Astrocyte of the spinal cord (primary cell): ENCODE measurements around the gene ELK4.

Experiments
- DNase-seq: peaks from one replicate; pipeline ENCODE4 v3.0.0; 2011; ENCODE audit warnings: low read depth, low spot score
- H3K4me3 ChIP-seq: 2 replicates; pipeline ENCODE4 v1.5.1; 2011; ENCODE audit warnings: low read depth, mild to moderate bottlenecking, low read length, moderate library complexity
- CTCF ChIP-seq: IDR thresholded peaks from 2 replicates; pipeline ENCODE4 v1.5.1; 2012; ENCODE audit warnings: low read depth, mild to moderate bottlenecking, low read length, inconsistent platforms
- in situ Hi-C: cut with HindIII; loops from 2 replicates; pipeline ENCODE4 v1.10.0; 2017; ENCODE audit warnings: low sequenced_read_pairs

Gene ELK4

GRCh38 chr1:205584732-205585131, 47.1 kb downstream of the ELK4 start:
- peak; percentile 41 for TF ChIP-seq CTCF
- in situ Hi-C loops = no loop called here
- DNase-seq = no peak
- H3K4me3 ChIP-seq = no peak overlapping the region

- no peak for TF ChIP-seq CTCF
- DNase-seq = no peak
- H3K4me3 ChIP-seq = no peak overlapping the region
- in situ Hi-C loops = no loop called here
These were observed 48.2 kb downstream of the ELK4 start for GRCh38 chr1:205583461-205584130.

DNA sequence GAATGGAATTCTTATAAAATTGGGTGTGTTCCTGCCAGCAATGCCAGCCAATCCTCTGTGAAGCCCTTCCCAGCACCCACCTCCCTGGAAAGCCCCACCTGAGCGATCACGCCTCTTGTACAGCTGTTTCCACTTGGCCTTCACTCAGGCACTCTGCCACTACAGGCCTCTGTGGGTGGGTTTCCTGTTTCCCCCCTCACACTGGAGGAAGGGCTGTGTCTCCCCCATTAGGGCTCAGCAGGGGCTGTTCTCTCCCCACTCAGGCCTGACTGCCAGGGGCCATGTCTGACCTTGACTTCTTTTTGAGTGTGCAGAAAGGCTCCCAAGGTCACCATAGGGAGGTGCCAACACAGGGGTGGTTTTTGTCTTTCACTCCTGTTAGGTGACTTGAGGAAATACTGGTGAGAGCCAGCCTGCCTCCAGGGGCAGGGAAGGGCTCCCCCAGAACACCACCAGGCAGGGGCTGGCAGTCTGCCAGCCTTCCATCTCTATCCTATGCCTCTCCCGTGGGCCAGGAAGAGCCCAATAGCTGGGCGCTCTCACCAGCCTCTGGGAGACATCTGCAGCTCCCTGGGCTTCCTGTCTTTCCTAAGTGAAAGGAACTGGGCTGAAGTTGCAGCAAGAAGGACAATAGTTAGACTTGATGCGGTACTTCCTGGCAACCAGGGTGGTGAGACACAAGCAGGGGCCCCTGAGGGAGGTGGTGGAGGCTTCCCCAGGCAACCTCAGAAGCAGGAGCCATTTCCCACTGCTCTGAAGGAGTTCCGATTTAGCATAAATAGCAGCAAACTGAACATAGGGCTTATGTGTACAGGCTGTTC, 49.1 kb downstream of the ELK4 start:
- DNase-seq = no peak
- H3K4me3 ChIP-seq = no peak overlapping the region
- in situ Hi-C loops = no loop called here
- TF ChIP-seq CTCF = no peak

DNA sequence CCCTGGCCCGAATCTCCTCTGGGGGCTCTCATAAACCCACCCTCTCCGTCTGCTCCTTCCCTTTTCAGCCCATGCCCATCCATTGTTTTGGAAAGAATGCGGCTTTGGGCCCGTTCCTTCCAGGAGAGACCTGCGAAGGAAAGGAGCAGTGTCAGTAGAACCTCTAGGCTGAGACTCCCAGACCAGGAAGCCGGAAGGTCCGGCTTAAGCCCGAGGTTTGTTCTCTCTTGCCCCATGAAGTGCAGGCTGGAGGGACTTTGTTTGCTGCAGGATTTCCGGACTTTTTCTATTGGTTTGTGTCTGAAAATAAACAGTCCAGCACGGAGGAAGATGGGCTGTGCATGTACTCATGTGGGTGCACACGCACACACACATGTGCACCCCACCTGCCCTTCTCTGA, 49.8 kb downstream of the ELK4 start:
- in situ Hi-C loops = no loop called here
- no peak for TF ChIP-seq CTCF
- no peak for DNase-seq
- H3K4me3 ChIP-seq = no peak overlapping the region

- no peak for DNase-seq
- in situ Hi-C loops = no loop called here
- no peak for TF ChIP-seq CTCF
- no peak overlapping the region for H3K4me3 ChIP-seq
These were observed 50.4 kb downstream of the ELK4 start for GRCh38 chr1:205581321-205581980.

DNA sequence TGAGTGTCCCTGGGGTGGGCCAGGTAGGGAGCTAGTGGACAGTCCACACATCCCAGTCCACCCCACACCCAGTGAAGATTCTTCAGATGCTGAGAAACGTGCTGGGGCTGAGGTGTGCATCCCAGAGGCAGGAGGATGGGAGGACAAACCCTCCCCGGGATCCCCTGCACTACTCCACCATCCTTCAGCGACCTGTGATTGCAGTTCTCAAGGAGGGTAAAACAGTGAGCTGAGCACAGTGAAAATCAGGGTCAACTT, 51.0 kb downstream of the ELK4 start:
- no peak for DNase-seq
- no peak overlapping the region for H3K4me3 ChIP-seq
- no peak for TF ChIP-seq CTCF
- in situ Hi-C loops = no loop called here
